ENCODE measurements around the gene FAM209A. TPM values are rescaled to one million over a fixed set of nuclear protein-coding genes. Genes with fewer than 3 reads are reported as not detected.

FAM209A gene
- total RNA-seq, 1 experiment from 2014 or later: 0.28 TPM

- peaks cover 31% of the 10 kb centered on the region for H3K9me3 Mint-ChIP-seq
- CTCF ChIA-PET: no interaction called here
- no peak for DNase-seq (ENCODE audit: low spot score)
- H3K27me3 Mint-ChIP-seq (ENCODE audit: low read depth): peaks cover 8% of the 10 kb centered on the region
- ATAC-seq: no peak
- no peaks in the 10 kb centered on the region for H3K4me1 Mint-ChIP-seq
- POLR2A ChIA-PET: no interaction called here
- no peak for TF ChIP-seq ATF6 (CRISPR knock-in tag; IDR thresholded peaks at IDR 0.05)
- H3K36me3 Mint-ChIP-seq: peaks cover 49% of the 10 kb centered on the region
- H3K4me3 Mint-ChIP-seq: no peak overlapping the region
- H3K27ac Mint-ChIP-seq: no peak overlapping the region
Measured at GRCh38 chr20:56518721-56519398, 5.7 kb upstream of the FAM209A start.

DNA sequence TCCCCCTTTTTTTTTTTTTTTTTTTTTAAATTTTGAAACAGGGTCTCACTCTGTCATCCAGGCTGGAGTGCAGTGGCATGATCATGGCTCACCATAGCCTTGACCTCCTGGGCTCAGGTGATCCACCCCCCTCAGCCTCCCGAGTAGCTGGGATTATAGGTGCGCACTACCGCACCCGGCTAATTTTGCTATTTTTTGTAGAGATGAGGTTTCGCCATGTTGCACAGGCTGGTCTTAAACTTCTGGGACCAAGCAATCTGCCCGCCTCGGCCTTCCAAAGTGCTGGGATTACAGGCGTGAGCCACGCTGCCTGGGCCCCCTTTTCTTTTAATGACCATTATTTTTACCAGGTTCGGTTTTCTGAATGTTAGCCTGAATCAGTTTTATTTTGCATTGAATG lies 5.0 kb upstream of the FAM209A start:
- Mint-ChIP-seq H3K36me3 (peaks cover 49% of the 10 kb centered on the region), H3K4me1 (no peaks in the 10 kb centered on the region), H3K4me3 (no peak overlapping the region), H3K27me3 (ENCODE audit: low read depth) (peaks cover 8% of the 10 kb centered on the region), H3K27ac (no peak overlapping the region), H3K9me3 (peaks cover 31% of the 10 kb centered on the region)
- ATAC-seq (no peak), DNase-seq (ENCODE audit: low spot score) (no peak)
- CTCF ChIA-PET: no interaction called here
- POLR2A ChIA-PET: no interaction called here
- TF ChIP-seq ZNF121 (CRISPR knock-in tag; IDR thresholded peaks at IDR 0.05) (no peak), TCF7 (CRISPR knock-in tag; IDR thresholded peaks at IDR 0.05; ENCODE audit: low read depth) (no peak), FOXJ3 (CRISPR knock-in tag; IDR thresholded peaks at IDR 0.05; ENCODE audit: borderline replicate concordance) (no peak), IRF2 (CRISPR knock-in tag; IDR thresholded peaks at IDR 0.05; ENCODE audit: borderline replicate concordance, low read depth) (no peak), MYBL2 (CRISPR knock-in tag; IDR thresholded peaks at IDR 0.05) (no peak), ZNF396 (CRISPR knock-in tag; IDR thresholded peaks at IDR 0.05; ENCODE audit: borderline replicate concordance) (no peak), MXD4 (CRISPR knock-in tag; IDR thresholded peaks at IDR 0.05; ENCODE audit: borderline replicate concordance) (no peak), E2F1 (CRISPR knock-in tag; IDR thresholded peaks at IDR 0.05) (no peak), PRRX2 (CRISPR knock-in tag; IDR thresholded peaks at IDR 0.05) (no peak)
- TF ChIP-seq, protein P1, sequence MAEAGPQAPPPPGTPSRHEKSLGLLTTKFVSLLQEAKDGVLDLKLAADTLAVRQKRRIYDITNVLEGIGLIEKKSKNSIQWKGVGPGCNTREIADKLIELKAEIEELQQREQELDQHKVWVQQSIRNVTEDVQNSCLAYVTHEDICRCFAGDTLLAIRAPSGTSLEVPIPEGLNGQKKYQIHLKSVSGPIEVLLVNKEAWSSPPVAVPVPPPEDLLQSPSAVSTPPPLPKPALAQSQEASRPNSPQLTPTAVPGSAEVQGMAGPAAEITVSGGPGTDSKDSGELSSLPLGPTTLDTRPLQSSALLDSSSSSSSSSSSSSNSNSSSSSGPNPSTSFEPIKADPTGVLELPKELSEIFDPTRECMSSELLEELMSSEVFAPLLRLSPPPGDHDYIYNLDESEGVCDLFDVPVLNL (CRISPR knock-in tag; IDR thresholded peaks at IDR 0.05; ENCODE audit: borderline replicate concordance, low read depth): no peak
- TF ChIP-seq, protein P2, sequence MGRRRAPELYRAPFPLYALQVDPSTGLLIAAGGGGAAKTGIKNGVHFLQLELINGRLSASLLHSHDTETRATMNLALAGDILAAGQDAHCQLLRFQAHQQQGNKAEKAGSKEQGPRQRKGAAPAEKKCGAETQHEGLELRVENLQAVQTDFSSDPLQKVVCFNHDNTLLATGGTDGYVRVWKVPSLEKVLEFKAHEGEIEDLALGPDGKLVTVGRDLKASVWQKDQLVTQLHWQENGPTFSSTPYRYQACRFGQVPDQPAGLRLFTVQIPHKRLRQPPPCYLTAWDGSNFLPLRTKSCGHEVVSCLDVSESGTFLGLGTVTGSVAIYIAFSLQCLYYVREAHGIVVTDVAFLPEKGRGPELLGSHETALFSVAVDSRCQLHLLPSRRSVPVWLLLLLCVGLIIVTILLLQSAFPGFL (CRISPR knock-in tag; IDR thresholded peaks at IDR 0.05; ENCODE audit: borderline replicate concordance): no peak

GRCh38 chr20:56520180-56520579 lies 4.4 kb upstream of the FAM209A start:
- peaks cover 31% of the 10 kb centered on the region for H3K9me3 Mint-ChIP-seq
- peaks cover 8% of the 10 kb centered on the region for H3K27me3 Mint-ChIP-seq (ENCODE audit: low read depth)
- H3K4me1 Mint-ChIP-seq: no peaks in the 10 kb centered on the region
- peaks cover 49% of the 10 kb centered on the region for H3K36me3 Mint-ChIP-seq
- H3K27ac Mint-ChIP-seq: no peak overlapping the region
- no peak overlapping the region for H3K4me3 Mint-ChIP-seq
- ATAC-seq (no peak), DNase-seq (ENCODE audit: low spot score) (no peak)
- POLR2A ChIA-PET: no interaction called here
- CTCF ChIA-PET: no interaction called here
- TF ChIP-seq NFE2L1 (CRISPR knock-in tag; IDR thresholded peaks at IDR 0.05) (no peak), USF1 (CRISPR knock-in tag; IDR thresholded peaks at IDR 0.05) (no peak), SMAD3 (CRISPR knock-in tag; IDR thresholded peaks at IDR 0.05; ENCODE audit: borderline replicate concordance) (no peak), SP1 (CRISPR knock-in tag; conservative IDR thresholded peaks at IDR 0.05) (no peak), ZNF121 (CRISPR knock-in tag; IDR thresholded peaks at IDR 0.05) (no peak), SOX15 (CRISPR knock-in tag; IDR thresholded peaks at IDR 0.05) (no peak), GTF2I (CRISPR knock-in tag; conservative IDR thresholded peaks at IDR 0.05) (no peak), GABPB1 (CRISPR knock-in tag; IDR thresholded peaks at IDR 0.05) (no peak), CREB1 (CRISPR knock-in tag; IDR thresholded peaks at IDR 0.05) (no peak)
- TF ChIP-seq, protein P1 (CRISPR knock-in tag; IDR thresholded peaks at IDR 0.05; ENCODE audit: borderline replicate concordance, low read depth): no peak
- TF ChIP-seq, protein P3, sequence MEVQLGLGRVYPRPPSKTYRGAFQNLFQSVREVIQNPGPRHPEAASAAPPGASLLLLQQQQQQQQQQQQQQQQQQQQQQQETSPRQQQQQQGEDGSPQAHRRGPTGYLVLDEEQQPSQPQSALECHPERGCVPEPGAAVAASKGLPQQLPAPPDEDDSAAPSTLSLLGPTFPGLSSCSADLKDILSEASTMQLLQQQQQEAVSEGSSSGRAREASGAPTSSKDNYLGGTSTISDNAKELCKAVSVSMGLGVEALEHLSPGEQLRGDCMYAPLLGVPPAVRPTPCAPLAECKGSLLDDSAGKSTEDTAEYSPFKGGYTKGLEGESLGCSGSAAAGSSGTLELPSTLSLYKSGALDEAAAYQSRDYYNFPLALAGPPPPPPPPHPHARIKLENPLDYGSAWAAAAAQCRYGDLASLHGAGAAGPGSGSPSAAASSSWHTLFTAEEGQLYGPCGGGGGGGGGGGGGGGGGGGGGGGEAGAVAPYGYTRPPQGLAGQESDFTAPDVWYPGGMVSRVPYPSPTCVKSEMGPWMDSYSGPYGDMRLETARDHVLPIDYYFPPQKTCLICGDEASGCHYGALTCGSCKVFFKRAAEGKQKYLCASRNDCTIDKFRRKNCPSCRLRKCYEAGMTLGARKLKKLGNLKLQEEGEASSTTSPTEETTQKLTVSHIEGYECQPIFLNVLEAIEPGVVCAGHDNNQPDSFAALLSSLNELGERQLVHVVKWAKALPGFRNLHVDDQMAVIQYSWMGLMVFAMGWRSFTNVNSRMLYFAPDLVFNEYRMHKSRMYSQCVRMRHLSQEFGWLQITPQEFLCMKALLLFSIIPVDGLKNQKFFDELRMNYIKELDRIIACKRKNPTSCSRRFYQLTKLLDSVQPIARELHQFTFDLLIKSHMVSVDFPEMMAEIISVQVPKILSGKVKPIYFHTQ (CRISPR knock-in tag; IDR thresholded peaks at IDR 0.05): no peak
